ENCODE data around the gene TMPRSS11A.

Gene TMPRSS11A, protein sequence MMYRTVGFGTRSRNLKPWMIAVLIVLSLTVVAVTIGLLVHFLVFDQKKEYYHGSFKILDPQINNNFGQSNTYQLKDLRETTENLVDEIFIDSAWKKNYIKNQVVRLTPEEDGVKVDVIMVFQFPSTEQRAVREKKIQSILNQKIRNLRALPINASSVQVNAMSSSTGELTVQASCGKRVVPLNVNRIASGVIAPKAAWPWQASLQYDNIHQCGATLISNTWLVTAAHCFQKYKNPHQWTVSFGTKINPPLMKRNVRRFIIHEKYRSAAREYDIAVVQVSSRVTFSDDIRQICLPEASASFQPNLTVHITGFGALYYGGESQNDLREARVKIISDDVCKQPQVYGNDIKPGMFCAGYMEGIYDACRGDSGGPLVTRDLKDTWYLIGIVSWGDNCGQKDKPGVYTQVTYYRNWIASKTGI

DNA sequence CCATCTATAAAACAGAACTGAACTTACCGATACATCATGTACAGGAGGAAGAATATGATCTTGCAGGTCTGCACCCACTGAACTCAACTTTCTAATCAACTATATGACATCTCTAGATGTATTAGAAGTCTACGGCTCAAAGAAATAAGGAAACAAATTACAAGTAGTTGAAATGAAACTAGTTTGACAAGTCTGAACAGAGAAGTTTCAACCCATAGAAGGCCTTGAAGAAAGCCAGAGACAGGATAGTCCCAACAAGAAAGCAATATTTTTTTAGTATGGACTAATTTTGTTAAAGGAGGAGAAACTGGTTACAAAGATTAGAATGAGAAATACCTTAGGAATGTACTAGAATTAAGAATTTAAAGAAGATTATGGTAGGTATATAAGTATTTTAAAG is at the start of gene TMPRSS11A:
Gene TMPRSS11A, minus strand, starts transcription at position 138 of the 400 bp plus-strand sequence. Its CDS starts 100 bp downstream, at position 38.
- DNase-seq = no peak

DNA sequence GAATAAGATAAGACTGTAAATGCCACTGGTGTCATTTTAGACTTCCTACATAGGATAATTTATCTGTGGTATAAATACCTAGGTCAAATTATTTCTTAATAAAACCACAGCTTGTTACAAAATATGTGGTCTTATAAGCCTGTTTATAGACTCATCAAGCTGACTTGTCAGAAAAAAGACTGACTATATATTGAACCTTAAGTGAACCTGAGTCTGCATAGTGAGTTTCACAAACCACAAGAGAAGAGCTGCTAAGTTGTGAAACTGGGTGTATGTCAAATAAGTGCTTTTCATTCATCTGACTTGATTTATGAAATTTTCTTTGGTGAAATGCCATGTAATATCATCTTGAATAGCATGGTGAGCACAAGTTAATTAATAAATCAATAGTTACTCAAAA is 48.4 kb upstream of the TMPRSS11A start:
- no peak for DNase-seq

DNA sequence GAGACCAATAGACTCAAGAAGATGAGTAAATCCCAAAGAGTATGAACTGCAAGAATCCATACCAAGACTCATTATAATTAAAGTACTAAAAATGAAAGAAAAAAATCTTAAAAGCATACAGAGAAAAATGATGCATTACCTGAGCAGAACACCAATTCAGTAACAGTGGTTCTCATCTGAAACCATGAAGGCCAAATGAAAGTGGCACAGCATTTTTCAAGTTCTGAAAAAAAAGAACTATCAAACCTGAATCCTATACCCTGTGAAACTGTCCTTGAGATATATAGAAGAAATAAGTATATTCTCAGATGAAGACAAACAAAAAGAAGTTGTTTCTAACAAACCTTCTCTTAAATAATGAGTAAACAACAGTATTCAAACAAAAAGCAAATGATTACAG is 39.6 kb upstream of the TMPRSS11A start:
- no peak for DNase-seq

DNA sequence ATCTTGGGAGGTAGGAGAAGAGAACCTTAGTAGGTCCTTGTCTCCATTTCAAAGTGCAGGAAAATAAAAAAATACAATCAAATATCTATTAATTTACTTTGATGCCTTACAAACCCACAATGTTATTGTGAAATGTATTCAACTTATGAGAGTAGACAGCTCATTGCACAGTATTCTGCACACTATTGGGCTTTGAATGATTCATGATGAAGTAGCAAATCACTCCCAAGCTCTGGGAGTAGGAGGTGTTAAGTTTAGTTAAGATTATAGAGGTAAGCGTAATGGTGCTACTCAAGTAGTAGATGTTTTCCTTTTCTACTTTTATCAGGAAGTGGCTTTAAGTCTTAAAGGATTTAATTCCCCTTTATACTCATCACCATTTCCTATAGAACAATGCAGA is 32.8 kb upstream of the TMPRSS11A start:
- no peak for DNase-seq

DNA sequence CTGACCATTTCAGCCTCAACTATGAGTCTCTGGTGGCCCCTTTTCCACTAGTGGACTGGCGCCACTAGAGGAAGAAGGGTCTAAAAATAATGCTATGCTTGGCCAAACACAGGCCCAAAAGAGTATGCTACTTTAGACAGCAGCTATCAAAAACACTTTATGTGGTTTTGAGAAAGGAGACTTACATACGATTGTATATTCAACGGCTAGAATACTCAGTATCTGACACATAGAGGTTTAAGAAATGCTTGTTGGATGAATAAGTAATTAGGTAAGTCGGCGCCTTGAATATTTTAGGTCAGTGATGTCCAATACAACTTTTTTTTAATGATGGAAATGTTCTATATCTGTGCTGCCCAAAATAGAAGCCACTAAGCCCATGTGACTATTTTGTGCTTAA is 25.7 kb upstream of the TMPRSS11A start:
- no peak for DNase-seq

DNA sequence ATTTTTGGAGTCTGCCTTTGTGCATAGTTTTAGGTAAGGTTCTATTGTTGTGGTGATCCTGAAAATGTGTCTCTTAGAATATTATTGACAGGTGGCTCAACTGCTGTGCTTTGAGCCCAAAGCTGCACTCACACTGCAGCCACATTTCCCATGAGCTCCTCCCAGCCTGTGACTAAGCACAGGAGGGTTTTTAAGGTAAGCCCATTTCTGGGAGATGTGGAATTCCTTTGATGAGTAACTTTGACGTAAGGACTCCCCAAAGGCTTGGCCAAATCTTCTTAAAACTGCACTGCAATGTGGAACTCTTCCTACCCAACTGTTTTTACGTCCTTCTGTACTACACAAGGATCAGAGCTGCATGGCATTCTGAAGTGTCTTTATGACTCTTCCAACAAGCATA is 20.0 kb upstream of the TMPRSS11A start:
- no peak for DNase-seq

DNA sequence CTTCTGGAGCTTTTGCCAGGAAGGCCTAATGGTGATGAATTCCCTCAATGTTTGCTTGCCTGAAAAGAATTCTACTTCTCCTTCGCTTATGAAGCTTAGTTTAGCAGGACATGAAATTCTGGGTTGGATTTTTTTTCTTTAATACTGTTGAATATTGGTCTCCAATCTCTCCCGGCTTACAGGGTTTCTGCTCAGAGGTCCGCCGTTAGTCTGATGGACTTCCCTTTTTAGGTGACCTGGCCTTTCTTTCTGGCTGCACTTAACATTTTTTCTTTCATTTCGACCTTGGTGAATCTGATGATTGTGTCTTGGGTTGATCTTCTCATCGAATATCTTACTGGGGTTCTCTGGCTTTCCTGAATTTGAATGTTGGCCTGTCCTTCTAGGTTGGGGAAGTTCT is 17.2 kb upstream of the TMPRSS11A start:
- DNase-seq = no peak

DNA sequence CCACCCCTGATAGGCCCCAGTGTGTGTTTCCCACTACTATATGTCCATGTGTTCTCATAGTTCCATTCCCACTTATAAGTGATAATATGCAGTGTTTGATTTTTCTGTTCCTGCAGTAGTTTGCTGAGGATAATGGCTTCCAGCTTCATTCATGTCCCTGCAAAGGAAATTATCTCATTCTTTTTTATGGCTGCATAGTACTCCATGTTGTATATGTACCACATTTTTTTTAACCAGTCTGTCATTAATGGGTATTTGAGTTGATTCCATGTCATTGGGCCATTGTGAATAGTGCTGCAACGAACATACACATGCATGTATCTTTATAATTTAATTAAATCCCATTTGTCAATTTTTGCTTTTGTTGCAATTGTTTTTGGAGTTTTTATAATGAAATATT is 10.3 kb upstream of the TMPRSS11A start:
- no peak for DNase-seq

DNA sequence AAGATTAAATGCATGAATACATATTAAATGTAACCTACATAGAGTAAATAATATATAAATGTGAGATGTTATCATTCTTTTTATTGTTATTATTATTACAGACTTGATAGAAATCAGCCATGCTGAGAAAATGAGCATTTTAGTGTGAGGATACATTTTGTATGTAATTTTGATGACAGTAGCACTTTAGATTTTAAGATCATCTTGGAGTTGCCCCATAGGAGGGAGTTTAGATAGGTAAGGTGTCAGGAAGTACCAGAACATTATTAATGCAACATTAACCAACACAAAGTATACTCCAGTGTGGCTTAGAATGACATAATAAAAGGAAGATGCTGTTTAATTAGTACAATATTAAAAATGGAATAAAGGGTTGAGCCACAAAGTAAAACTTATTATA is 8.4 kb downstream of the TMPRSS11A start:
- DNase-seq = no peak

DNA sequence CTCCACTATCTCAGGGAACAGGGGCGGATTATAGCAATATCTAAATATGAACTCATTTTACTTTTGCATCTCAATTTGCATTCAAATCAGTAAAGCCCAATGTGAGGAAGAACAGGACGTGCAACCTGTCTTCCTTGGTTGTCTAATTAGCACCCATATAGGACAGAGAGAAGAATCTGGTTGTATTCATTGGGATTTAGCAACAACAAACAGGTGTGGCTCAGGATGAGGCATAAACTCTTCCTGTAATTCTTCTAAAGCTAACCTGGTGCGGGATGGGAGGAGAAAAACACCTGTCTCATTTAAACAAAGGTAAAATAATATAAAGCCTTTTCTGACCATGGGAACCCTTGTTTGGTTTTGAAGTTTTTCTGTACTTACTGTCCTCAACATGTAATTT is 22.2 kb downstream of the TMPRSS11A start:
- no peak for DNase-seq

DNA sequence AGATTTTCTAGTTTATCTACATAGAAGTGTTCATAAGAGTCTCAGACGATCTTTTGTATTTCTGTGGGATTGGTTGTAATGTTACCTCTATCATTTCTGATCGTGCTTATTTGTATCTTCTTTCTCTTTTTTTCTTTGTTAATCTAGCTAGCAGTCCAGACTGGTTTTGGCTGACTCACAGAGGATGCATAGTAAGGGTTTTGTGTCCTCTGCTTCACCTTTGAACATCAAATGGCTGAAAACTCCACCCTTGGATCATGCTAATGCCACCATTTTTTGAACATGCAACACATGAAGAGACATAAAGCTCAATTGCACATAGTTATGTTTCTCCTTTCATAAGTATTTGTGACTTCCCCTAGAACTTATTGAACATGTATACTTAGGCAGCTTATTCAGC is 22.8 kb downstream of the TMPRSS11A start:
- DNase-seq = no peak

DNA sequence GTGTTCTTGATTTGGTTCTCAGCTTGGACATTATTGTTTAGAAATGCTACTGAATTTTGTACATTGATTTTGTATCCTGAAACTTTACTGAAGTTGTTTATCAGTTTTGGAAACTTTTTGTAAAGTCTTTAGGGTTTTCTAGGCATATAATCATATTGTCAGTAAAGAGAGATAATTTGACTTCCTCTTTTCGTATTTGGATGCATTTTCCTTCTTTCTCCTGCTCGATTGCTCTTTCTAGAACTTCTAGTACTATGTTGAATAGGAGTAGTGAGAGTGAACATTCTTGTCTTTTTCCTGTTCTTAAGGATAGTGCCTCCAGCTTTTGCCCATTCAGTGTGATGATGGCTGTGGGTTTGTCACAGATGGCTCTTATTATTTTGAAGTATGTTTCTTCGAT is 24.1 kb downstream of the TMPRSS11A start:
- no peak for DNase-seq

DNA sequence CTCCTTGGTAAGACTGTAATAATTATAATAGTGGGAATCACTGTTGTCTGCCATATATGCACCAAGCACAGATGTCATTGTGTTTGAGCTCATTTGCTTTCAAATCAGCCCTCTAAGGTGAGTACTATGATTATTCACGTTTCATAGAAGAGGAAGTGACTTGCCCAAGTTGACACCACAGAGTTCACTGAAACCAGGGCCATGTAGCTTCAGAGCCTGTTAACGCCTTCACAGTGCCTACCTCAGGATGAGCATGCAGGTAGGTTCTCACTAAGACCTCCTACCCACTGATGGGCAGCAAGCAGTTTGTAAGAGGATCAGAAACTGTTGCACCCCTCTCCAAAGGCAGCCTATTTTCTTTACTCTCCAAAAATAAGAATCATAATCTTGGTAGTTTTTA is 27.4 kb downstream of the TMPRSS11A start:
- DNase-seq = no peak

DNA sequence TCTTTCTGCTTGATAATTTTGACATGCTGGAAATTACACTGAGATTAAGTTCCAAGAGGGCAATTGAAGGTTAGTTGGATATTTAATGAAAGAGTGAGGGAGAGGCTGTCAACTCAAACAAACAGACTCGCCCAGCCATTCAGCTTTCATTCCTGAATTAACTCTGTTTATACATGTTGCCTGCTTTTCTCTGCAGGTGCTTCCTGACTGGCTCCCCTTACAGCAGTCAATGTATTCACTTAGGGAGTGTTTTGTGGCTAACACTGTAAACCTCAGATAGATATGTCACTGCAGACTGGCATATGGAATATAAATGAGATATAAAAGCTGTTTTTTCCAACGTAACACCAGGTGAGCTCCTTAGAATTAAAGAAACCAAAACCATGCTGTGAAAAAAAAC is 28.7 kb downstream of the TMPRSS11A start:
- no peak for DNase-seq

DNA sequence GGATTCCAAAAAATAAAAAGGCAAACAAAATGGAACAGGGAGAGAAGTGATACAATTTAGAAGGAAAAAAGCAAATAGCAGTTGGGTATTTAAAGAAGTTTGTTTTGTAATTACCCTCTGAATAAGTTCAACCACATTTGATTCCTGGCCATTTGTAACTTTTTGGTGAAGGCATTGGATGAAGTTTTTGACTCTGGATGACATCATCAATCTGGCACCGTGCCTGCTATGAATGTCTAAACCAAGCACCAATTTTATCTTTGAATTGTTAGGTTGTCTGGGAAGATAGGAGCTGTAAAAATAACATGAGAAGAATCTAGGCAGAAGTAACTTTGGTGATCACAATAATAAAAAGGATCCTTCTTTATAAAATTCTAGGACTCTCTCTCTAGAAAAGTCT is 29.5 kb downstream of the TMPRSS11A start:
- no peak for DNase-seq

DNA sequence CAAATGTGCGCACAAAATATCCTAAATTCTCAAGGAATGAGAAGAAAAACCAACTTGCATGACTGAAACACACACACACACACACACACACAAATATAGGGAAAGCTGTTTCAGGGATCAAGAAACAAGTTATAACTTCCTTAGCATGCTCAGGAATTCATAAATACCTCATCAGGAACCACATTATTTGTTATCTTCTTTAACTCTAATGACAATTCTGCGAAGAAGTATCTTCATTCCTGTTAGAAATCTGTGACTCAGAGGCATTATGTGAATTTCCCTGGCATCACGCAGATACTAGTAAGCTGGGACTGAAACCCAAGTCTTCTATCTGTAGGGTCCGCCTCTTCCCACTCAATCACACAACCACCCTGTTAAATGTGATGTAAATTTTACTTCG is 30.3 kb downstream of the TMPRSS11A start:
- no peak for DNase-seq

DNA sequence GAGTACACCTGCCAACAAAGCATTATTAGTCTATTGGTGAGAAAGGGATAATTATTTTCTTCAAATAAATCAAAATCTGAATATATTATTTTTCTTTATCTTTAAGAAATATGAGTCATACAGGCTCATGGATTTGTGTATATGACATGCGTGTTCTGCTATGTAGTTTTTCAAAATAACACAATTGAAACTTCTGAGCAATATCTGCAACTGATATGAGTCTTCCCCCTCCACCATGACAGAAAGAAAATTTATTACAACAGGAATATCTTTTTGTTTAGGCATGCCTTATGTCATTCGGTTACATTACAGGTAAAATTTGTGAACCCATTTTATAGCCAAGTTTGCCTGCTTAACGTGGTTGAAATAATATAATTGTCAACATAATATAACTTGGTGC is 32.0 kb downstream of the TMPRSS11A start:
- no peak for DNase-seq

DNA sequence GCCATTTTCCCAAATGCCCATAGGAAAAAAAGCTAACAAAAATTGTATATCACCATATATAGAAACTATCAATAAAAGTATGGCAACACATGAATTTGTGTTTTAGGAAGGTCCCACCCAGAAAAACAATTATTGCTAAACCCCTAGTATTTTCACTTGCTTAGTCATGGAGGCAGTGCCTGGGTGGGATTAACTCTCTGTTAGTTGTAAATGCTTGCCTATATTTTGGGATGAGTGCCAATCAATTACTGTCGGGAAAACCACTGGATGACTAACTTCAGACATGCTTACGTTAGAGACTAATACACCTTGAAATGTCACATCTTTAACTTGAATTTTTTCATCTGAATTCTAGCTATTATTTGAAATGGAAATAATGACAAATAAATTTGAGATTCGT is 33.9 kb downstream of the TMPRSS11A start:
- DNase-seq = no peak

DNA sequence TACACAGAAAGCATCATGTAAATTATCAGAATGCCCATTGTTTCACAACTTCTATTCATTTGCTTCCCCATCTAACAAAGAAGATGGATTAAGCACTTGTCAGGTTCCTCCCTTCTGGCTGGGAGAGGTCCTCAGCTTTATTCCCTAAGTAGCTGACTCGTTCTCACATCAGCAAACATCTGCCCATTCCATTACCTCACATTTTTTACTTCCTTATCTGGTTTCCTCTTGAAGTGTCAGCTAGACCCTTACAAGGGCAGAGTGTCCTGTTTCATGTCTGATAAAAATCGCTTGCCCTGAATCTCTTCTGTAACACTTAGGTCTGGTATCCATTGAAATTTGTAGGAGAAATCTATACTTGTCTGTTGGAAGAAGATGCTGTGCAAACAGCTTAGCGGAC is 34.7 kb downstream of the TMPRSS11A start:
- DNase-seq = no peak

DNA sequence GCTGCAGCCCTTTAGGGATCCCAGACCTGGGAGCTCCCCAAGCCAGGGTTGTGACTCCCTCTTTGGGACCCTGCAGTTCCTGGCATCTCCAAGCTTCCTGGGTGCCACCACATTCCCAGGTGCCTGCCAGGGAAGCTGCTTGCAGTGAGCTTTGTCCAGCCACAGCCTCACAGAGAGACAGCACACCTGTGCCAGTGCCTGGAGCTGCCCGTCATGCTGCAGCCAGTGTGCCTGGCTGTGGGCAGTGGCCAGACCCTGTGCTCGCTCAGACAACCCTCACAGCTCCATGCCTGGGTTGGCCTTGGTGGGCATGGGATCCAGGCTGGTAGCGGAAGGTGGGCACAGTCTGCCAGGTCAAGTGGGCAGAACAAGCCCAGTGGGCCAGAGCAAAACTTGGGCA is 36.0 kb downstream of the TMPRSS11A start:
- DNase-seq = no peak

DNA sequence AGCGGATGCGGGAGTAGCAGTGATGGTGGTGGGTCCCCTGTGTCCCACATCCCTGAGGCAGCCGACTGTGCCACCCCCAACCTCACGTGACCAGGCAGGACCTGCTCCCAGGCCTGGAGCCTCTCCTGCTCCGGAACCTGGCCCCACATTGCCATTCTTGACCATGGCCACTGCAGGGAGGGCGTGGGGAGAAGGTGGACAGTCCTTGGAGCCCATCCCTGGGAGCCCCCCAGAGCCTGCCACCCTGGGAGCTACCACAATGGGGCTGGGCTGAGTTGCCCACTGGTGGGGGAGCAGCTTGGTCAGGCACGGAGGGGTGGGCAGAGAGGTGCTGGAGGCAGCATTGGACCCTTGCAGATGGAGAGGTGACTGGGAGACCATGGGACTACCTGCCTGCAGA is 36.8 kb downstream of the TMPRSS11A start:
- DNase-seq = no peak

DNA sequence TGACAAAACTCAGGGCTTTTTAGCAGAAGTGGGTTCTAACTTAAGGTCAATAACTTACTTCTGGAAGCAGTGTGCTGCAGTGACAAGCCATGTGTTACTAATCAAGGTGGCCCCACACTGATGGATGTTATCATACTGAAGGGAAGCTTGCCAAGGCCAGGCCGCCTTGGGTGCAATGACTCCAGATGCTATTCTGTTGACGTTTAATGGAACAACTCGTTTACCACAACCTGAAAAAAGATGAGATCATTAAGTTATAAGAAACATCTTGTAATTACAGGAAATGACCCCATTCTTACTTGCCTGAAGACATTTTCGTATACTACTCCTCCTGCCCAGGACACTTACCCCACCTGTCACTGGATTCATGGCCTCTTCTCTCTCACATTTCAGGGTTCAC is 40.6 kb downstream of the TMPRSS11A start:
- no peak for DNase-seq

DNA sequence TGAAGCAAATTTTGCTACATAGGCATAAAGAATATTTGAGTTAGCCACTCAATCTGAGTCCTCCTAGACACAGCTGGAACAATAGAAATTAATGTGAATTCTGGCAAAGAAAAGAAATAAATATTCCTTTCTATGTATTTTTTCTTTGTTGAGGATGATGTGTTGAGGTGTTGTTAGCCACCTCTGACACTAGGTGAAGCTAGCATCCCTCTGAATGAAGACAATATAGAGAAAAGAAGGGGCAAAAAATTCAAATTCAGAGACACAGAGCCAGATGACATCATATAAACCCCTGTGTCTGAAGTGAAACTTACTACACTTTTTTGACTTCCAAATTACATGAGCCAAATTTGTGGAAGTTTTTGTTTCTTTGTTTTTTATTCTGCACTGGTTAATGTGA is 44.9 kb downstream of the TMPRSS11A start:
- DNase-seq = no peak

DNA sequence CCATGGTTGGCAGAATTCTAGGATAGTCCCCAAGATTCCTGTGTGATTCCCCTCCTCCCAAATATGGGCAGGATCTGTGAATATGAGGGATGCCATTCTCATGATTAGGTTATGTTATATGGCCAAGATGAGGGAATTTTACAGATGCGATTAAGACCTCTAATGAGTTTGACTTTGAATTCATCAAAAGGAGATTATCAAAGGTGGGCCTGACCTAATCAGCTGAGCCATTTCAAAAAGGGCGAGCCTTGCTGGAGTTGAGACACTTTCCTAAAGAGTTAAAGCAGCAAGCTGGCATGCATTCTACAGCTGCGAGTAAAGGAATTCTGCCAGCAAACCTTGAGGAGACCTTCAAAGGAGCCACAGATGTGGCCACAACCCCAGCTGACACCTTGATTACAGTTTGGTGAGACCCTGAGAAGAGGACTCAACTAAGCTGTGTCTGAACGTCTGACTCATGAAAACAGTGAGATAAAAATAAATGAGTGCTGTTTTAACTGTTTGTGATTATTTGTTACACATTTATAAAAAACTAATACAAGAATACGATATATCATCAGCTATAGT is 47.8 kb downstream of the TMPRSS11A start:
- DNase-seq = no peak

DNA sequence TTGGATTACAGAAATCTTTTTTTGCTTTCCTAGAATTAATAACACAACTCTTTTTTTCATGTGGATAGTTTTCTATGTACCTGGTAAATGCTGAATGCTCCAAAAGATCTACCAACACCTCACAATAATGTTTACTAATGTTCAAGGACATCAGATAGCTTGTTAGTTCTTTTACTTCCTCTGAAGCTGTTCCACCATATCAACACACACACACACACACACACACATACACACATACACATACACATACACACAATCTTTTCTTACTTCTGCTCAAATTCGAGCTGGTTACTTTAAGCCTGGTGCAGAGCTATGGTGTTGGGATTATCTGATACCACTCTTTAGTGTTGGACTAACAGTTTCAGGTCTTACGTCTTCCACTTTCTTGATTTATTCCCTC is 51.2 kb downstream of the TMPRSS11A start:
- DNase-seq = no peak
